PFSK-1 (cell line): Measurements from ENCODE around the gene PMM1.

Source experiments
- FOXP2 ChIP-seq: optimal IDR thresholded peaks from 2 replicates; pipeline ENCODE3; 2011; ENCODE audit warnings: borderline replicate concordance, control low read depth, inconsistent platforms; ENCODE audit not compliant: insufficient read depth; ENCODE audit errors: extremely low read length, extremely low read depth
- POLR2AphosphoS5 ChIP-seq: IDR thresholded peaks from 2 replicates; pipeline ENCODE4 v1.6.1; 2012; ENCODE audit warnings: low read depth, mild to moderate bottlenecking, control low read depth, low read length, moderate library complexity
- REST ChIP-seq, 2 experiments: IDR thresholded peaks; 2 replicates each; pipeline versions ENCODE4 v1.6.1 to v1.8.0; 2011 to 2012; ENCODE audit warnings: low read depth in 2 of 2, low read length in 2 of 2, control low read depth in 1 of 2, inconsistent platforms in 1 of 2, mild to moderate bottlenecking in 1 of 2, moderate library complexity in 1 of 2; ENCODE audit not compliant: insufficient read depth in 1 of 2
- SIN3A ChIP-seq: IDR thresholded peaks from 2 replicates; pipeline ENCODE4 v1.6.1; 2012; ENCODE audit warnings: mild to moderate bottlenecking, low read length, moderate library complexity, borderline replicate concordance; ENCODE audit not compliant: insufficient read depth
- TAF1 ChIP-seq: IDR thresholded peaks from 2 replicates; pipeline ENCODE4 v1.6.1; 2012; ENCODE audit warnings: low read length, control low read depth, borderline replicate concordance; ENCODE audit not compliant: insufficient read depth

PMM1 gene

GRCh38 chr22:41540365-41540764, 49.3 kb downstream of the PMM1 start:
- TF ChIP-seq FOXP2 (no peak), TAF1 (no peak), SIN3A (no peak)

GRCh38 chr22:41540006-41540315, 49.7 kb downstream of the PMM1 start:
- TF ChIP-seq POLR2AphosphoS5 (no peak), REST (IDR thresholded peaks at IDR 0.05; ENCODE audit: insufficient read depth in 1 of 2, low read depth in 2 of 2, low read length in 2 of 2) (no peak), TAF1 (no peak), FOXP2 (no peak), SIN3A (no peak)

- no peak for TF ChIP-seq POLR2AphosphoS5
- TF ChIP-seq SIN3A, result no peak
- TF ChIP-seq FOXP2, result no peak
- TF ChIP-seq TAF1, result no peak
- TF ChIP-seq REST (IDR thresholded peaks at IDR 0.05; ENCODE audit: insufficient read depth in 1 of 2, low read depth in 2 of 2, low read length in 2 of 2), result no peak
These were observed 50.3 kb downstream of the PMM1 start for GRCh38 chr22:41539146-41540005.

- TF ChIP-seq TAF1, result no peak
- no peak for TF ChIP-seq SIN3A
- no peak for TF ChIP-seq FOXP2
- TF ChIP-seq POLR2AphosphoS5, result no peak
- no peak for TF ChIP-seq REST (IDR thresholded peaks at IDR 0.05; ENCODE audit: insufficient read depth in 1 of 2, low read depth in 2 of 2, low read length in 2 of 2)
These were observed 51.1 kb downstream of the PMM1 start for GRCh38 chr22:41538583-41538982.

- TF ChIP-seq SIN3A (no peak), TAF1 (no peak), FOXP2 (no peak), POLR2AphosphoS5 (no peak), REST (IDR thresholded peaks at IDR 0.05; ENCODE audit: insufficient read depth in 1 of 2, low read depth in 2 of 2, low read length in 2 of 2) (no peak)
These were observed 52.4 kb downstream of the PMM1 start for GRCh38 chr22:41537203-41537602.
